Body of pancreas (tissue), 4 donors: ENCODE measurements around the gene PAK6. TPM values are rescaled to one million over a fixed set of nuclear protein-coding genes. Genes with fewer than 3 reads are reported as not detected.

Source experiments
- ATAC-seq: fragments of 150-250 bp; one replicate; pipeline ENCODE4 v1.9.1; 2016
- DNase-seq, 4 donors: peaks; one replicate each; pipeline ENCODE4 v3.0.0-alpha.2; 2019
- H3K27ac ChIP-seq, 4 donors: fragments of 200-600 bp; sonication (generic); 1 replicate in 3 of 4; 2 replicates in 1 of 4; pipeline versions ENCODE4 v1.5.1 to v1.6.1; 2016 to 2019; ENCODE audit warnings: mild to moderate bottlenecking in 1 of 4, mixed read lengths in 1 of 4, moderate library complexity in 1 of 4
- H3K27me3 ChIP-seq, 2 donors: fragments of 200-600 bp; sonication (generic); one replicate each; pipeline ENCODE4 v1.6.0; 2016; ENCODE audit warnings: mild to moderate bottlenecking in 1 of 2
- H3K36me3 ChIP-seq, 2 donors: fragments of 200-600 bp; sonication (generic); replicated peaks in 1 of 2; 2 replicates each; pipeline ENCODE4 v1.5.1; 2016; ENCODE audit warnings: low read depth in 2 of 2; ENCODE audit not compliant: insufficient read depth in 1 of 2
- H3K4me1 ChIP-seq: fragments of 200-600 bp; sonication (generic); one replicate; pipeline ENCODE4 v1.6.0; 2016
- H3K4me3 ChIP-seq, 2 donors: fragments of 200-600 bp; sonication (generic); 1 replicate in 1 of 2; 2 replicates in 1 of 2; pipeline ENCODE4 v1.5.1; 2016 to 2019
- H3K9me3 ChIP-seq, 3 donors: fragments of 200-600 bp; sonication (generic); 1 replicate in 2 of 3; 2 replicates in 1 of 3; pipeline ENCODE4 v1.5.1; 2016
- CTCF ChIP-seq, 7 experiments: fragments of 450-650 bp in 4 of 7; fragments of 200-600 bp in 3 of 7; sonication (generic) in 3 of 7; IDR thresholded peaks; one replicate each; pipeline ENCODE4 v1.5.1; 2016 to 2019; ENCODE audit warnings: antibody characterized with exemption in 7 of 7
- POLR2A ChIP-seq, 3 donors: fragments of 450-650 bp; IDR thresholded peaks; one replicate each; pipeline ENCODE4 v1.6.1; 2016; ENCODE audit warnings: antibody characterized with exemption in 3 of 3, mild to moderate bottlenecking in 2 of 3
- WGBS, 2 donors: methylation state at CpG; one replicate each; pipeline ENCODE4 v1.1.5; 2017; 5-methylcytosine and 5-hydroxymethylcytosine counted together
- intact Hi-C: fragments of 100-400 bp; cut with DNase I; formaldehyde crosslinking; loops from one replicate; pipeline ENCODE4 v1.15.1; 2023
- total RNA-seq, 2 donors: library from RNA; depleted of rRNA; stranded (reverse); fragments of >200 nt; gene quantifications; one replicate each; pipeline ENCODE4 v1.1.0, GENCODE V29; 2016

The PAK6 gene
- total RNA-seq, 2 donors from 2014 or later = 14.8 to 22.4 TPM

GRCh38 chr15:40282147-40282868 lies 43.4 kb downstream of the PAK6 start:
- 0% methylated on average over 88 of the region's 92 CpGs; no CpG with 5 or more reads in 1 of the 2 donors for WGBS, 2 donors

GRCh38 chr15:40282869-40283614 lies 44.2 kb downstream of the PAK6 start, which contains the start of gene ANKRD63:
Gene ANKRD63, minus strand, starts transcription at chr15:40283064. Its CDS starts 478 bp downstream, at chr15:40282586.
- no peaks in the 10 kb centered on the region for H3K36me3 ChIP-seq
- no peak within 1 kb of the TSS for H3K27ac ChIP-seq
- H3K27me3 ChIP-seq = peaks cover 0 to 23% of the 10 kb centered on the region in 2 donors
- peak within 1 kb of the TSS; percentile 5 to 21 for H3K4me3 ChIP-seq
- TF ChIP-seq POLR2A (IDR thresholded peaks at IDR 0.05) (no peak), CTCF (IDR thresholded peaks at IDR 0.05) (no peak)
- H3K4me1 ChIP-seq = peaks cover 30% of the 10 kb centered on the region
- ATAC-seq = peak; percentile 23
- H3K9me3 ChIP-seq = no peaks in the 10 kb centered on the region
- intact Hi-C loops = loop anchor here (5.0 kb wide), 1 partner anchor 139 kb away; no protein-coding TSS in a partner anchor
- 3% methylated on average over 76 of the region's 76 CpGs; no CpG with 5 or more reads in 1 of the 2 donors for WGBS, 2 donors
- DNase-seq = peak in 1 of 4 donors; percentile 48

More at GRCh38 chr15:40282147-40282868, 43.4 kb downstream of the PAK6 start:
- ATAC-seq (peak; percentile 53), DNase-seq (peak; percentile 56 to 79 (median 62))
- no peaks in the 10 kb centered on the region for H3K9me3 ChIP-seq
- intact Hi-C loops = loop anchor here (5.0 kb wide), 1 partner anchor 140 kb away; no protein-coding TSS in a partner anchor
- no peak overlapping the region for H3K27ac ChIP-seq
- H3K4me3 ChIP-seq = peak overlapping the region; percentile 5 to 21
- H3K27me3 ChIP-seq = peaks cover 0 to 23% of the 10 kb centered on the region in 2 donors
- no peaks in the 10 kb centered on the region for H3K36me3 ChIP-seq
- no peak for TF ChIP-seq POLR2A (IDR thresholded peaks at IDR 0.05)
- TF ChIP-seq CTCF (IDR thresholded peaks at IDR 0.05) = peak in 5 of 7 experiments; percentile 7 to 29 (median 13)
- peaks cover 30% of the 10 kb centered on the region for H3K4me1 ChIP-seq

- intact Hi-C loops = loop anchor here (5.0 kb wide), 1 partner anchor 139 kb away; no protein-coding TSS in a partner anchor
- peaks cover 34% of the 10 kb centered on the region for H3K4me1 ChIP-seq
- 32 to 43% methylated on average over 18 to 33 of the region's 33 CpGs for WGBS, 2 donors
- H3K27me3 ChIP-seq = peaks cover 0 to 23% of the 10 kb centered on the region in 2 donors
- H3K9me3 ChIP-seq = no peaks in the 10 kb centered on the region
- no peak overlapping the region for H3K27ac ChIP-seq
- no peak for DNase-seq
- TF ChIP-seq POLR2A (IDR thresholded peaks at IDR 0.05) (no peak), CTCF (IDR thresholded peaks at IDR 0.05) (no peak)
- no peak for ATAC-seq
- H3K4me3 ChIP-seq = no peak overlapping the region
- no peaks in the 10 kb centered on the region for H3K36me3 ChIP-seq
Measured at GRCh38 chr15:40283615-40284300, 44.9 kb downstream of the PAK6 start.

GRCh38 chr15:40285151-40285550 lies 46.3 kb downstream of the PAK6 start:
- H3K4me3 ChIP-seq = no peak overlapping the region
- H3K4me1 ChIP-seq = peaks cover 40% of the 10 kb centered on the region
- ATAC-seq = no peak
- TF ChIP-seq CTCF (IDR thresholded peaks at IDR 0.05) (no peak), POLR2A (IDR thresholded peaks at IDR 0.05) (no peak)
- no peaks in the 10 kb centered on the region for H3K9me3 ChIP-seq
- H3K27ac ChIP-seq = no peak overlapping the region
- no peak for DNase-seq
- H3K27me3 ChIP-seq = peaks cover 0 to 23% of the 10 kb centered on the region in 2 donors
- intact Hi-C loops = no loop called here
- WGBS, 2 donors = 87 to 90% methylated on average over 4 of the region's 4 CpGs
- no peaks in the 10 kb centered on the region for H3K36me3 ChIP-seq
